NT2/D1 (cell line): ENCODE measurements around the gene RAP2C.

Experiments used
- SUZ12 ChIP-seq: IDR thresholded peaks from 2 replicates; pipeline ENCODE4 v1.6.1; 2011; ENCODE audit not compliant: insufficient read length, insufficient read depth; ENCODE audit errors: extremely low read depth
- YY1 ChIP-seq: IDR thresholded peaks from 2 replicates; pipeline ENCODE4 v1.6.1; 2011; ENCODE audit not compliant: insufficient read length, insufficient read depth
- ZNF274 ChIP-seq: IDR thresholded peaks from 2 replicates; pipeline ENCODE4 v1.6.1; 2011; ENCODE audit warnings: mild to moderate bottlenecking, low read depth, low read length

DNA sequence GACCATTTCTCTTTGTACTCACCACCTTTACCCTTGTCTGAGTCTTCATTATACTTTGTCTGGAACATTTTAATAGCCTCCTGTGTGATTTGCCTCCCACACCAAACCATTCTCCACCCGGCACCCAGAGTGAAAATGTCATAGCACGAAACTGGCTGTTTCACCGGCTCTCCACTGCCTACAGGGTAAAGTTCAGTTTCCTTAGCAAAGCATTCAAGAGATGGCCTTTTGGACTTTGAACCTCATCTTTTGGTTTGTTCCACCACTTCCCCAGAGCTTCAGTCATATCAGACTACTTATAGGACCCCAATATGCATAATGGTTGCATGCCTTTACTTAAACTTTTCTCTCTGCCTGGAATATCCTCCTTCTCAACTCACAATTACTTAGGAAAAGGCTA lies 38.3 kb downstream of the RAP2C start:
- no peak for TF ChIP-seq SUZ12
- no peak for TF ChIP-seq ZNF274
- TF ChIP-seq YY1, result no peak
